GM12878 (cell line): Measurements from ENCODE around the gene PROX1. TPM values are rescaled to one million over a fixed set of nuclear protein-coding genes. Genes with fewer than 3 reads are reported as not detected.
A peak's percentile ranks its signal among the peaks of the same experiment; 100 is the strongest.

ENCODE experiments used
- ATAC-seq: fragments of 200-7000 bp; cut with Tn5 transposase; 3 replicates; pipeline ENCODE4 v1.9.1; 2020; ENCODE audit warnings: mild to moderate bottlenecking, moderate library complexity
- BruUV-seq: library from RNA; stranded (reverse); fragments of 400-500 nt; replicated peaks from 2 replicates; lab custom pipeline; 2021; lab: Mats Ljungman, UMichigan
- CTCF ChIA-PET: fragments of 300-600 bp; sonication (Branson Sonifier 250); formaldehyde crosslinking; extraction: SDS; loops from one replicate; lab custom pipeline; 2021; ENCODE audit warnings: inconsistent platforms; lab: Yijun Ruan, JAX
- POLR2A ChIA-PET: fragments of 350-600 bp; formaldehyde crosslinking; extraction: SDS; loops from one replicate; lab custom pipeline; 2021; ENCODE audit warnings: inconsistent platforms; lab: Charles Lee
- RAD21 ChIA-PET: fragments of 300-600 bp; sonication (Branson Sonifier 250); formaldehyde crosslinking; loops from one replicate; lab custom pipeline; 2023; ENCODE audit warnings: antibody characterized with exemption; ENCODE audit not compliant: unreplicated experiment; lab: Charles Lee
- SMC1A ChIA-PET: fragments of 300-600 bp; sonication (Branson Sonifier 250); formaldehyde crosslinking; loops from one replicate; lab custom pipeline; 2023; ENCODE audit not compliant: unreplicated experiment, uncharacterized antibody; lab: Charles Lee
- DNase-seq: peaks from one replicate; pipeline ENCODE4 v3.0.0-alpha.2; 2011; ENCODE audit warnings: low read depth, low spot score
- FAIRE-seq: peaks from 3 replicates; lab custom pipeline; 2011; peaks lifted over from hg19 to GRCh38; lab: Jason Lieb, UNC
- H2AFZ ChIP-seq: 2 replicates; pipeline ENCODE4 v1.6.0; 2011; ENCODE audit warnings: low read depth, low read length, control low read depth; ENCODE audit not compliant: control insufficient read depth
- H3K27ac ChIP-seq: 2 replicates; pipeline ENCODE4 v1.5.1; 2011; ENCODE audit warnings: control low read depth; ENCODE audit not compliant: control insufficient read depth, insufficient read depth
- H3K27me3 ChIP-seq, 2 experiments: replicated peaks in 1 of 2; 2 replicates each; pipeline versions ENCODE4 v1.6.0 to v1.6.1; 2011; ENCODE audit warnings: low read length in 1 of 2; ENCODE audit not compliant: control insufficient read depth in 2 of 2, insufficient read depth in 2 of 2
- H3K36me3 ChIP-seq, 2 experiments: 2 replicates each; pipeline ENCODE4 v1.5.1; 2011; ENCODE audit warnings: low read length in 1 of 2; ENCODE audit not compliant: control insufficient read depth in 2 of 2, insufficient read depth in 2 of 2
- H3K4me1 ChIP-seq: 2 replicates; pipeline ENCODE4 v1.6.1; 2011; ENCODE audit warnings: mild to moderate bottlenecking, low read length, moderate library complexity, mixed read lengths; ENCODE audit not compliant: control insufficient read depth, insufficient read depth
- H3K4me2 ChIP-seq: 2 replicates; pipeline ENCODE4 v1.6.0; 2011; ENCODE audit warnings: control low read depth; ENCODE audit not compliant: control insufficient read depth, insufficient read depth
- H3K4me3 ChIP-seq: fragments of 200-600 bp; sonication (generic); 2 replicates; pipeline ENCODE4 v1.5.1; 2016
- H3K79me2 ChIP-seq: 2 replicates; pipeline ENCODE4 v1.6.0; 2011; ENCODE audit warnings: low read length; ENCODE audit not compliant: control insufficient read depth, insufficient read depth
- H3K9ac ChIP-seq: 2 replicates; pipeline ENCODE4 v1.8.0; 2011; ENCODE audit warnings: low read length, control low read depth, mixed read lengths; ENCODE audit not compliant: control insufficient read depth, insufficient read depth
- H3K9me3 ChIP-seq: replicated peaks from 3 replicates; pipeline ENCODE4 v1.5.1; 2011; ENCODE audit warnings: mild to moderate bottlenecking, low read length; ENCODE audit not compliant: control insufficient read depth, insufficient read depth
- H4K20me1 ChIP-seq: 2 replicates; pipeline ENCODE4 v1.6.0; 2011; ENCODE audit not compliant: control insufficient read depth, insufficient read depth
- ASH2L ChIP-seq: fragments of 300-600, 200-600 bp; sonication (generic); IDR thresholded peaks from 2 replicates; pipeline ENCODE4 v1.6.1; 2017; ENCODE audit warnings: low read depth, mild to moderate bottlenecking, borderline replicate concordance
- CEBPB ChIP-seq, 2 experiments: fragments of 150-350 bp in 1 of 2; IDR thresholded peaks; 2 replicates each; pipeline ENCODE4 v1.6.1; 2012 to 2014; ENCODE audit warnings: low read depth in 2 of 2, low read length in 2 of 2, borderline replicate concordance in 1 of 2, inconsistent platforms in 1 of 2
- CREB1 ChIP-seq: IDR thresholded peaks from 2 replicates; pipeline ENCODE4 v1.6.1; 2012; ENCODE audit warnings: low read depth, mild to moderate bottlenecking, inconsistent platforms
- EED ChIP-seq: sonication (generic); IDR thresholded peaks from 2 replicates; pipeline ENCODE4 v1.6.1; 2016; ENCODE audit warnings: antibody characterized with exemption, low read depth
- EZH2 ChIP-seq: IDR thresholded peaks from 2 replicates; pipeline ENCODE4 v1.6.1; 2012; ENCODE audit warnings: low read depth, mild to moderate bottlenecking, control low read depth, inconsistent platforms, low read length, borderline replicate concordance; ENCODE audit not compliant: control insufficient read depth
- IRF5 ChIP-seq: fragments of 450-650 bp; IDR thresholded peaks from 2 replicates; pipeline ENCODE4 v1.6.1; 2017; ENCODE audit warnings: borderline replicate concordance
- KDM1A ChIP-seq: fragments of 200-600 bp; sonication (generic); IDR thresholded peaks from 2 replicates; pipeline ENCODE4 v1.6.1; 2016; ENCODE audit warnings: borderline replicate concordance
- POLR2A ChIP-seq: IDR thresholded peaks from 2 replicates; pipeline ENCODE4 v1.6.1; 2011; ENCODE audit warnings: low read depth, mild to moderate bottlenecking, low read length
- PRDM15 ChIP-seq: fragments of 450-650 bp; formaldehyde crosslinking; IDR thresholded peaks from 2 replicates; pipeline ENCODE4 v1.4.0; 2020; ENCODE audit warnings: mild to moderate bottlenecking, moderate library complexity
- SMC3 ChIP-seq: IDR thresholded peaks from 2 replicates; pipeline ENCODE4 v1.6.1; 2011; ENCODE audit warnings: low read length, improper control_type of control experiment, borderline replicate concordance
- SPI1 ChIP-seq: IDR thresholded peaks from 2 replicates; pipeline ENCODE4 v1.6.1; 2011; ENCODE audit warnings: low read depth, mild to moderate bottlenecking, low read length, moderate library complexity, borderline replicate concordance; ENCODE audit not compliant: insufficient read depth
- SREBF1 ChIP-seq: IDR thresholded peaks from 2 replicates; pipeline ENCODE4 v1.6.1; 2012; ENCODE audit warnings: mild to moderate bottlenecking, low read length
- SREBF2 ChIP-seq: IDR thresholded peaks from 2 replicates; pipeline ENCODE4 v1.6.1; 2012; ENCODE audit warnings: mild to moderate bottlenecking, low read length
- SUPT20H ChIP-seq: IDR thresholded peaks from 2 replicates; pipeline ENCODE4 v1.6.1; 2011; ENCODE audit warnings: low read depth, mild to moderate bottlenecking, low read length, moderate library complexity, borderline replicate concordance; ENCODE audit not compliant: control insufficient read depth
- YBX1 ChIP-seq: fragments of 450-650 bp; IDR thresholded peaks from 2 replicates; pipeline ENCODE4 v1.6.1; 2016; ENCODE audit warnings: antibody characterized with exemption
- ZNF274 ChIP-seq: IDR thresholded peaks from one replicate; pipeline ENCODE4 v1.8.0; 2011; ENCODE audit not compliant: insufficient read length, insufficient read depth
- WGBS: methylation state at CpG from one replicate; pipeline ENCODE4 v1.1.6; 2016; ENCODE audit warnings: low lambda C conversion rate; ENCODE audit not compliant: insufficient replicate concordance, insufficient coverage; ENCODE audit errors: missing lambda C conversion rate; 5-methylcytosine and 5-hydroxymethylcytosine counted together
- in situ Hi-C: fragments of 300-500 bp; cut with MboI; formaldehyde crosslinking; loops from 9 replicates; pipeline ENCODE4 v1.14.3; 2018; ENCODE audit warnings: mixed read lengths
- intact Hi-C: fragments of 100-400 bp; cut with micrococcal nuclease; formaldehyde crosslinking; loops from one replicate; pipeline ENCODE4 v1.14.2; 2022; ENCODE audit not compliant: unreplicated experiment
- polyA plus RNA-seq, 11 experiments: library from polyadenylated mRNA; depleted of rRNA in 4 of 11; unstranded in 6 of 11; stranded (reverse) in 5 of 11; fragments of >200 nt; fragmentation: Nextera tagmentation in 4 of 11; fragmentation: Illumina TruSeq in 1 of 11; extraction: Ambion mirVana in 4 of 11; extraction: Trizol in 1 of 11; gene quantifications; 1 replicate in 1 of 11; 2 replicates in 10 of 11; pipeline versions ENCODE4 v1.2.1 to v1.2.3, GENCODE V29; 2011 to 2016; ENCODE audit warnings: inconsistent platforms in 2 of 11, missing spikeins in 2 of 11, low read depth in 1 of 11
- total RNA-seq, 4 experiments: library from RNA; depleted of rRNA in 3 of 4; stranded (reverse); fragments of >200 nt in 3 of 4; fragmentation: Illumina TruSeq in 1 of 4; extraction: Trizol in 1 of 4; gene quantifications; 2 replicates each; pipeline versions ENCODE4 v1.2.1 to v1.2.3, GENCODE V29; 2013 to 2021

PROX1 gene
- total and polyA plus RNA-seq, 10 of the 15 experiments (the other 5 are each of a cell fraction or from before 2014, with no cell fraction given): under 0.01 to 0.44 (median 0.03) TPM; not detected in 4

DNA sequence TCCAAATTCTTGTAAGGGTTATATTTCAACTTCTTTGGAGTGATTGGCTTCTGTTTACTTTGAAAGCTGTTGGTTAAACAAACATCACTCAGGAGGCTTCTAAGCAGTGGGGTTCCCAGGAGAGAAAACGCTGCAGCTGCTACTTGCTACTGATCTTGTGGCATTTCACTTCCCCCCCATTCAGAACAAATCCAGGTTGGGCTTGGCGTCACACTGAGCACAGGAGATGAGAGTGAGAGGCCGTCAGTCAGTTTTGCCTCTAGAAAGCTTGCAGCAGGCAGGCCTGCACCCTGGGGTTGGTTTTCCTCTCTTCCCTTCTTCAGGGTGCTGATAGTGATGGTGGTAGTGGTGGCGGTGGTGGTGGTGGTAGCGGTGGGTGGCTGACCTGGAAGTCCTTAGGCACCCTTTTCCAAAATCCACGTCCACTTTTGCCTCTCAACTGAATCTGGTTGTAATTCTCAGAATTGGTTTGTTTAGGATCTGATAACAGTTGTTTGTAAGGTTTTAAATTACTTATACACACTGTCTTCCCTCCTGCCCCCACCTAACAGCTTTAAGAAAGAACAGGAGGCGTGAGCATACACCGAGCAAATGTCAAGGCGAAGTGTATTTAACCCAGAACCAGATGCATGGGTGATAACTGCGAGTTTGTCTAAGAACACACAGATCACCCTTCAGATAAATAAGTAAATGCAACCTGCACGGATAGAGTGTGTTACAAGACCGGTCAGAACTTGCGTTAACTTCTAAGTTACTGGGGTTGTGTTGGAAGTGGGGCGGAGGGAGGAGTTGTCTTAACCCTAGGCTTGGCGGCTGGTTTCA, 3.2 kb upstream of the PROX1 start (continued):
- TF ChIP-seq PRDM15 (CRISPR knock-in tag) (no peak), YBX1 (no peak), EZH2 (no peak), SUPT20H (no peak)

DNA sequence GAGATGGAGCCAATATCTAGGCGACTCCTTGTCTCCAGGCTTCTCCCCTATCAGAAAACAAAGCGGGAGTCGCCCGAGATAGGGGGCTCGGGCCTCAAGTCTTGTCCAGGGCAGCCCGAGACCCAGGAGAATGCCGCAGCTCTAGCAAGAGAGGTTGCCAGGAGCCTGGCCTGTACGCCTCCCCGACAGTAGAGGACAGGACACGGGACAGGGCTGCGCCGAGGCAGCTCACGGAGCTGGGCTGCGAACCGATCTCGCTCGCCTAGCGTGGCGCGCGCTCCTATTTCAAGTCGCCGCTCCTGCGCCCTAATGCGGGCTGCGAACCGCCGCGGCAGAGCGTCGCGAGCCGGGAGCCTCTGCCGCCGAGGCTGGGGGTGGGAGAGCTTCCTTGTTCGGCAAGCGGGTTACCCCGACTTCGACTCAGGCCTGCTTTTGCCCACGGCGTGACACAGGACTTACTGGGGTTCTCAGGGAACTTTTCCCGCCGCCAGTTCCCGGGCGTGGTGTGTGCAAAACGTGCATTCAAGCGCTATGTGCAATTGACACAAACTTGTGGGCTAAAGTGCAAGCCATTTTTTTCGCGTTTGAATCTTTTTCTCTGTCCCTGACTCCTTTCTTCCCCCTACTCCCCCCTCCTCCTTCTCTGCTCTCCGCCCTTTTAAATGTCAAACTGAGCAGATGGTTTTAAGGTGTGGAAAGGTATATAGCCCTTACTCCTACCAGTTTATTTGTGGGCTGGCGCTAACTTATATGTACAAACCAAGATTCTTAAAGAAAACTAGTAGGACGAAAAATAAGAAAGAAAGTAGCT, 2.4 kb upstream of the PROX1 start:
- in situ Hi-C loops: no loop called here
- H3K27me3 ChIP-seq: peaks cover 20 to 35% of the 10 kb centered on the region in 2 experiments
- no peak overlapping the region for H3K27ac ChIP-seq
- CTCF ChIA-PET: no interaction called here
- peaks cover 2% of the 10 kb centered on the region; the same call in 1 of the 2 replicates for H3K4me1 ChIP-seq
- no peak overlapping the region for H2AFZ ChIP-seq
- POLR2A ChIA-PET: no interaction called here
- no peaks in the 10 kb centered on the region for H4K20me1 ChIP-seq
- no TSS peak for BruUV-seq
- RAD21 ChIA-PET: no interaction called here
- no peaks in the 10 kb centered on the region for H3K9me3 ChIP-seq
- TF ChIP-seq IRF5 (no peak), POLR2A (no peak), SREBF2 (no peak), EED (no peak), CEBPB (IDR thresholded peaks at IDR 0.05; ENCODE audit: borderline replicate concordance in 1 of 2, low read depth in 2 of 2, low read length in 2 of 2) (no peak), SMC3 (no peak), SPI1 (no peak), KDM1A (no peak), ASH2L (no peak), SREBF1 (no peak), CREB1 (no peak), ZNF274 (no peak)
- no peaks in the 10 kb centered on the region for H3K36me3 ChIP-seq
- ATAC-seq (peak; percentile 14; the same call in 1 of the 3 replicates), FAIRE-seq (no peak), DNase-seq (no peak)
- SMC1A ChIA-PET: no interaction called here
- H3K4me2 ChIP-seq: no peak overlapping the region
- intact Hi-C loops: loop anchor here (5.0 kb wide), 1 partner anchor 137 kb away; no protein-coding TSS in a partner anchor
- 24% methylated on average over 49 of the region's 52 CpGs for WGBS
- H3K79me2 ChIP-seq: no peaks in the 10 kb centered on the region
- no peak overlapping the region for H3K9ac ChIP-seq
- H3K4me3 ChIP-seq: no peak overlapping the region
